ENCODE results near the gene TCF19. TPM values are rescaled to one million over a fixed set of nuclear protein-coding genes. Genes with fewer than 3 reads are reported as not detected.

The TCF19 gene
- total and polyA plus RNA-seq, 2 donors (not counting 3 experiments of a cell fraction or from before 2014, with no cell fraction given): 13.9 to 31.7 TPM

DNA sequence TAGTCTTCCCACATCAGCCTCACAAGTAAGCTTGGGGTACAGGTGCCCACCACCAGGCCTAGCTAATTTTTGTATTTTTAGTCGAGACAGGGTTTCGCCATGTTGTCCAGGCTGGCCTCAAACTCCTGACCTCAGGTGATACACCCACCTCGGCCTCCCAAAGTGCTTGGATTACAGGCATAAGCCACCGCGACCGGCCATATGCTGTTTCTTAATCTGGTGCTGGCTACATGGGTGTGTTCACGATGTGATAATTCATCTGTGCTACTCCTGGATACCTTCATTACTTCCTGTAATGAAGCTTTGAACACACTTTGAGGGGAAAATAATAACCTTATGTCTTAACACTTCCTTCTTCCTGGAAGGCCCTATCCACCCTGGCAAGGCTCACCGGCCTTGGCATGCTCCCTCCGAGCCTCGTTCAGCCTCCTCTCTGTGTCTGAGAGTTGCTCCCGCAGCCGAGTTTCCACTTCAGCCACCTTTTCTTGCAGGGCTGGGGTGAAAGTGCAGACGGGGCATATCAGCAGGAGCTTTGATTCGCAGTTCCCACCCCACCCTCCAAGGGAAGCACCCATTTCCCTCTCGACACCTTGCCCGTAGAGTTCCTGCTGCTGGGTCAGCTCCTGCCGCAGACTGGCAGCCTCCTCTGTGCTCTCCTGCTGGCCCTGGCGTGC is 14.0 kb upstream of the TCF19 start:
- H3K9ac ChIP-seq (replicated peaks; ENCODE audit: extremely low read depth, insufficient read depth, low read length): no peak overlapping the region
- FAIRE-seq (no peak), DNase-seq (ENCODE audit: low read depth, low spot score) (no peak)
- H3K9me1 ChIP-seq (replicated peaks; ENCODE audit: control insufficient read depth, extremely low read depth, insufficient read depth, low read length): no peaks in the 10 kb centered on the region
- CTCF ChIA-PET: interaction anchor here (1.6 kb wide), 1 partner anchor 48 kb away, joined by 6 read pairs; no protein-coding TSS in a partner anchor
- BruUV-seq (replicated peaks): no TSS peak
- no peak overlapping the region for H3K27ac ChIP-seq (ENCODE audit: insufficient read depth, low read depth, low read length)
- no peak overlapping the region for H3K4me3 ChIP-seq (replicated peaks in 1 of 3; ENCODE audit: insufficient read depth in 1 of 3, low read depth in 1 of 3, low read length in 3 of 3)
- dilution Hi-C loops (cut with MboI; ENCODE audit: extremely low pct_ligation_motif_present, low sequenced_read_pairs): no loop called here
- POLR2A ChIA-PET: interaction anchor here (0.6 kb wide), 1 partner anchor 47 kb away, joined by 5 read pairs; no protein-coding TSS in a partner anchor
- H4K20me1 ChIP-seq (replicated peaks; ENCODE audit: control insufficient read depth, extremely low read depth, insufficient read depth, low read length): no peaks in the 10 kb centered on the region
- no peak overlapping the region for H3K4me2 ChIP-seq (ENCODE audit: insufficient read depth, low read length)
- intact Hi-C loops (cut with micrococcal nuclease): no loop called here
- H3K27me3 ChIP-seq (ENCODE audit: control insufficient read depth in 2 of 2, insufficient read depth in 2 of 2, low read length in 2 of 2): no peaks in the 10 kb centered on the region
- H3K36me3 ChIP-seq (ENCODE audit: control insufficient read depth in 2 of 2, extremely low read depth in 1 of 2, insufficient read depth in 2 of 2, low read length in 2 of 2): peaks cover 0 to 11% of the 10 kb centered on the region in 2 experiments
- no peak overlapping the region for H2AFZ ChIP-seq (ENCODE audit: low read depth, low read length)
- TF ChIP-seq MYC (IDR thresholded peaks at IDR 0.05; ENCODE audit: low read depth, low read length): no peak
- TF ChIP-seq GATA2 (IDR thresholded peaks at IDR 0.05; ENCODE audit: insufficient read depth, insufficient read length, low read depth, low read length): no peak
- TF ChIP-seq POLR2AphosphoS5 (IDR thresholded peaks at IDR 0.05; ENCODE audit: insufficient read depth, low read depth, low read length): no peak
- TF ChIP-seq POLR2A (IDR thresholded peaks at IDR 0.05; ENCODE audit: low read depth, low read length): no peak
- TF ChIP-seq, protein P1, sequence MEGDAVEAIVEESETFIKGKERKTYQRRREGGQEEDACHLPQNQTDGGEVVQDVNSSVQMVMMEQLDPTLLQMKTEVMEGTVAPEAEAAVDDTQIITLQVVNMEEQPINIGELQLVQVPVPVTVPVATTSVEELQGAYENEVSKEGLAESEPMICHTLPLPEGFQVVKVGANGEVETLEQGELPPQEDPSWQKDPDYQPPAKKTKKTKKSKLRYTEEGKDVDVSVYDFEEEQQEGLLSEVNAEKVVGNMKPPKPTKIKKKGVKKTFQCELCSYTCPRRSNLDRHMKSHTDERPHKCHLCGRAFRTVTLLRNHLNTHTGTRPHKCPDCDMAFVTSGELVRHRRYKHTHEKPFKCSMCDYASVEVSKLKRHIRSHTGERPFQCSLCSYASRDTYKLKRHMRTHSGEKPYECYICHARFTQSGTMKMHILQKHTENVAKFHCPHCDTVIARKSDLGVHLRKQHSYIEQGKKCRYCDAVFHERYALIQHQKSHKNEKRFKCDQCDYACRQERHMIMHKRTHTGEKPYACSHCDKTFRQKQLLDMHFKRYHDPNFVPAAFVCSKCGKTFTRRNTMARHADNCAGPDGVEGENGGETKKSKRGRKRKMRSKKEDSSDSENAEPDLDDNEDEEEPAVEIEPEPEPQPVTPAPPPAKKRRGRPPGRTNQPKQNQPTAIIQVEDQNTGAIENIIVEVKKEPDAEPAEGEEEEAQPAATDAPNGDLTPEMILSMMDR (IDR thresholded peaks at IDR 0.05; ENCODE audit: extremely low read depth in 1 of 2, insufficient read depth in 1 of 2, low read depth in 1 of 2, low read length in 2 of 2): no peak
- no peak for TF ChIP-seq EZH2 (IDR thresholded peaks at IDR 0.05; ENCODE audit: borderline replicate concordance, low read depth, low read length, severe bottlenecking)
- no peak for TF ChIP-seq MAX (IDR thresholded peaks at IDR 0.05; ENCODE audit: insufficient read depth, insufficient read length)
- TF ChIP-seq JUN (IDR thresholded peaks at IDR 0.05; ENCODE audit: borderline replicate concordance, insufficient read depth, insufficient read length, low read depth): no peak
- no peak for TF ChIP-seq FOS (IDR thresholded peaks at IDR 0.05; ENCODE audit: borderline replicate concordance, insufficient read depth, low read length)
- no peaks in the 10 kb centered on the region for H3K79me2 ChIP-seq (ENCODE audit: control insufficient read depth, insufficient read depth, low read length)
- peaks cover 7% of the 10 kb centered on the region for H3K4me1 ChIP-seq (ENCODE audit: control insufficient read depth, extremely low read depth, insufficient read depth, low read length)
- H3K9me3 ChIP-seq (replicated peaks; ENCODE audit: control insufficient read depth, insufficient read depth, low read length): no peaks in the 10 kb centered on the region

All from endothelial cell of umbilical vein (primary cell).